ENCODE measurements around the gene MAP4K1. TPM values are rescaled to one million over a fixed set of nuclear protein-coding genes. Genes with fewer than 3 reads are reported as not detected.

Gene MAP4K1
- total and polyA plus RNA-seq, 2 of the 13 experiments (the other 11 are each of a cell fraction or from before 2014, with no cell fraction given), result 0.24 to 0.89 TPM

GRCh38 chr19:38644719-38645118 lies 27.0 kb upstream of the MAP4K1 start (continued):
- TF ChIP-seq STAT6 (CRISPR knock-in tag; IDR thresholded peaks at IDR 0.05; ENCODE audit: borderline replicate concordance) (no peak), ZNF335 (CRISPR knock-in tag; IDR thresholded peaks at IDR 0.05) (no peak), AFF4 (CRISPR knock-in tag; IDR thresholded peaks at IDR 0.05) (no peak), ETV6 (CRISPR knock-in tag; conservative IDR thresholded peaks at IDR 0.05) (no peak), ZNF766 (CRISPR knock-in tag; IDR thresholded peaks at IDR 0.05; ENCODE audit: borderline replicate concordance) (no peak), EED (CRISPR knock-in tag; IDR thresholded peaks at IDR 0.05) (no peak), HMGXB3 (CRISPR knock-in tag; IDR thresholded peaks at IDR 0.05; ENCODE audit: borderline replicate concordance) (no peak)

Measured in HepG2 (cell line).